ENCODE measurements around the gene FOXD1. TPM values are rescaled to one million over a fixed set of nuclear protein-coding genes. Genes with fewer than 3 reads are reported as not detected.

The FOXD1 gene
- 4.3 and 4.9 TPM in 2 replicates for polyA plus RNA-seq (2011; rRNA removed)
- 2.6 and 2.7 TPM in 2 replicates for polyA minus RNA-seq (2011; rRNA and poly(A)+ RNA removed)

DNA sequence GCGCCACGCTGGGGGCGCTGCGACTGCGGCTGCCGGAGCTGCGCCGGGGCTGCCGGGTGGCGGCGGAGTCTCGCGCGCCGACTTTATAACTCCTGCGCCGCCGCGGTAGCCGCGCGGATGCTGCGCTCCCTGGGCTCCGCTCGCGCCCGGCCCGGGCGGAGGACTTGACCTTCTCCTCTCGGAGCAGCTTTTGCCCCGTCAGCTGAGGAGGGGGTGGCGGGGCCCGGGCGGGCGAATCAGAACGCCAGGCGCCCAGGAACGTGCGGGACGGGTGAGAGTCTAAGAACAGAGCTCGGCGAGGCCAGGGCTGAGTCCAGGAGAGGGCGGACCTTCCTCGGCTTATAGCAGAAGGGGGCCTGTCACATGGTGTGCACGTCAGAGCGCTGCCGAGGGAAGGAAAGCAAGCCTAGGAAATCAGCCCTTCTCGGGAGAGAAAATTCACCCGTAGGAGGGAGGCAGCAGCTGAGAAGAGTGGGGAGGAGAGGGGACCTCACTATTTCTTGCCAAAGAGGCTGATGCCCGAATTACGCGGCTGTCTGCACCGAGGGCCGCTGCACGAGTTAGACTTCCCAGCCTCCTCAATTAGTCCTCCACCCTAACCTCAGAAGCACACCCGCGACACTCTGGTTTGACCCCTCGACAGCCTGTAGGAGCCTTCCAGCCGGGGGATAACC lies at the start of gene FOXD1:
Gene FOXD1, minus strand, starts transcription at position 315 of the 674 bp plus-strand sequence. CDS start 415 bp downstream, outside the sequence.
- ChIA-PET POLR2A (no interaction called here), CTCF (interaction anchor here (0.6 to 2.3 kb wide), 11 partner anchors 11 to 251 kb away, joined by 3 to 24 read pairs (median 3); no protein-coding TSS in a partner anchor)
- DNase-seq (ENCODE audit: low read depth): peak; percentile 65
- peaks cover 5% of the 10 kb centered on the region for H3K27me3 ChIP-seq (ENCODE audit: control insufficient read depth, insufficient read depth, low read length)
- peak within 1 kb of the TSS; percentile 80 for H3K4me3 ChIP-seq (ENCODE audit: low read depth, low read length)
- TF ChIP-seq, protein P1, sequence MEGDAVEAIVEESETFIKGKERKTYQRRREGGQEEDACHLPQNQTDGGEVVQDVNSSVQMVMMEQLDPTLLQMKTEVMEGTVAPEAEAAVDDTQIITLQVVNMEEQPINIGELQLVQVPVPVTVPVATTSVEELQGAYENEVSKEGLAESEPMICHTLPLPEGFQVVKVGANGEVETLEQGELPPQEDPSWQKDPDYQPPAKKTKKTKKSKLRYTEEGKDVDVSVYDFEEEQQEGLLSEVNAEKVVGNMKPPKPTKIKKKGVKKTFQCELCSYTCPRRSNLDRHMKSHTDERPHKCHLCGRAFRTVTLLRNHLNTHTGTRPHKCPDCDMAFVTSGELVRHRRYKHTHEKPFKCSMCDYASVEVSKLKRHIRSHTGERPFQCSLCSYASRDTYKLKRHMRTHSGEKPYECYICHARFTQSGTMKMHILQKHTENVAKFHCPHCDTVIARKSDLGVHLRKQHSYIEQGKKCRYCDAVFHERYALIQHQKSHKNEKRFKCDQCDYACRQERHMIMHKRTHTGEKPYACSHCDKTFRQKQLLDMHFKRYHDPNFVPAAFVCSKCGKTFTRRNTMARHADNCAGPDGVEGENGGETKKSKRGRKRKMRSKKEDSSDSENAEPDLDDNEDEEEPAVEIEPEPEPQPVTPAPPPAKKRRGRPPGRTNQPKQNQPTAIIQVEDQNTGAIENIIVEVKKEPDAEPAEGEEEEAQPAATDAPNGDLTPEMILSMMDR (IDR thresholded peaks at IDR 0.05; ENCODE audit: insufficient read depth, low read depth, low read length): peak; percentile 11; the same call in 1 of the 2 replicates
- H3K36me3 ChIP-seq (ENCODE audit: control insufficient read depth, insufficient read depth, low read length): no peaks in the 10 kb centered on the region; the same call in 1 of the 2 replicates

DNA sequence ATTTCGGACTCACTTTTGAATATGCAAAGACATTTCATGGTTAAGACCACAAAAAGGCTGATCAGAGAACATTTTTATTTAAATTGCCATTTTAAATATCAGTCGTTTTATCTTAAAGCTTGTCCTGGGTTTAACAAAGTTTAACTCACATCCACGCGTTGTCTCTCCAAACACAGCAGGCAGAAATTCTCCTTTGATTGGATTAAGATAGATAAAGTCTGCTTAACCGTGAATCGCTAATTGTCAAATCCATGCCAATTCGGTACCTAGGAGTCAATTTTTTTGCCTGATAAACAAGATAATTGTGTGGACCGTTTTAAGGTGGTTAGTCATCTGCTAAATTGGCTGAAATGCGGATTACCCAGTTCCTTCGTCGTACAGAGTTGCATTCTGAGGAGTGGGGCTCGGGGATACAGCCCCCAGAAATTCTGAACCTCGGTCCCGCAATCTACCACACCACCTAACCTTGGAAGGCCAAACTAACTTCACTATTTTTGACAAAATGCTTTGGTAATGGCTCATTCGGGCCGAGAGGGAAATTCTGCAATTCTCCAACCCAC lies 49.0 kb upstream of the FOXD1 start:
- H3K4me3 ChIP-seq (ENCODE audit: low read depth, low read length): peak overlapping the region; percentile 100
- peaks cover 2% of the 10 kb centered on the region for H3K36me3 ChIP-seq (ENCODE audit: control insufficient read depth, insufficient read depth, low read length)
- CTCF ChIA-PET: interaction anchor here (0.7 to 2.9 kb wide), 6 partner anchors 10 to 49 kb away, joined by 3 to 14 read pairs (median 3); partner anchors contain the start of gene FOXD1
- no peaks in the 10 kb centered on the region for H3K27me3 ChIP-seq (ENCODE audit: control insufficient read depth, insufficient read depth, low read length)
- POLR2A ChIA-PET: interaction anchor here (0.6 kb wide), 2 partner anchors 281 to 415 kb away, joined by 3 to 6 read pairs; no protein-coding TSS in a partner anchor
- TF ChIP-seq, protein P1 (IDR thresholded peaks at IDR 0.05; ENCODE audit: insufficient read depth, low read depth, low read length): no peak
- DNase-seq (ENCODE audit: low read depth): no peak

DNA sequence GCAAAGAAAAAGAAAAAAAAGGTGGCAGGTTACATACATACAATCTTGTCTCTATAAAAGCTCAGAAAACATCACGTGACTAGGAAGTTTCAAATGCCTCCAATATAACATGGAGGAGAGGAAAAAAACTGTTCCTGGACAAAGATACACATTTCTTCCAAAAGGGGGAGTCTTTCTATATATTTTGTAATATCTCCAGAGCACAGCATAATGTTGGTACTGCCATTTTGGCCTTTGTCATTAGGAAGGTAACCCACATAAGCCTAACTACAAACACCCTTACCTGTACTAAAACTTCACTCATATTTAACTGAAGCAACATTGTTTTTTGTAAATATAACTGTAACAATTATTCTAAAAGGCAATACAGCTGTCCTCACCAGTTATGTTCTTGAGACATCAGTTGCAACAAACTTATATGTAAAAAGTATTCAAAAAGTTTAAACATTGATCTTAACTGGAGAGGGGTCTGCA lies 48.4 kb upstream of the FOXD1 start:
- CTCF ChIA-PET: interaction anchor here (0.7 to 2.9 kb wide), 8 partner anchors 10 to 362 kb away, joined by 3 to 14 read pairs (median 4); partner anchors contain the start of gene FOXD1
- TF ChIP-seq, protein P1 (IDR thresholded peaks at IDR 0.05; ENCODE audit: insufficient read depth, low read depth, low read length): no peak
- POLR2A ChIA-PET: no interaction called here
- H3K4me3 ChIP-seq (ENCODE audit: low read depth, low read length): no peak overlapping the region
- no peaks in the 10 kb centered on the region for H3K27me3 ChIP-seq (ENCODE audit: control insufficient read depth, insufficient read depth, low read length)
- DNase-seq (ENCODE audit: low read depth): peak; percentile 19
- peaks cover 2% of the 10 kb centered on the region for H3K36me3 ChIP-seq (ENCODE audit: control insufficient read depth, insufficient read depth, low read length)

DNA sequence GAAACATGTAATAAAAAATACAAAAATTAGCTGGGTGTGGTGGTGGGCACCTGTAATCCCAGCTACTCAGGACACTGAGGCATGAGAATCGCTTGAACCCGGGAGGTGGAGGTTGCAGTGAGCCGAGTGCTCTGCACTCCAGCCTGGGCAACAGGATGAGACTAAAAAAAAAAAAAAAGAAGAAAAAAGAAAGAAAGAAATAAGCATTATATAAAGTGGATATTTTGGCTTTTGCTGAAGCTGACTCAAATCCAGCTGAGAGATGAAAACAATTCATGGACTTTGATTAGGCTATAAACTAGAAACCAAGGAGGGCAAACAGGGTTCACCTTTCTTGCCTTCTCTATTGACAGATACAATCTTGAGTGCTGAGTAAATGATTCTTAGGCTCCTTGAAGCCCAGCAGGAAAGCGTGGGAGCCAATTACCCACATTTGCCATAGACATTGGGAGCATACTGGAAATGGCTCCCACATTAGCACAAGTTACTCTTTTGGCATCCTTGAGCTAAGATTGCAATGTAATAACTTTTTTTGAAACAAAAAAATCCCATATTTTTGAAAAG lies 47.3 kb upstream of the FOXD1 start:
- DNase-seq (ENCODE audit: low read depth): no peak
- Histone ChIP-seq H3K4me3 (ENCODE audit: low read depth, low read length) (no peak overlapping the region), H3K27me3 (ENCODE audit: control insufficient read depth, insufficient read depth, low read length) (no peaks in the 10 kb centered on the region), H3K36me3 (ENCODE audit: control insufficient read depth, insufficient read depth, low read length) (no peaks in the 10 kb centered on the region)
- ChIA-PET POLR2A (no interaction called here), CTCF (interaction anchor here (0.7 to 2.9 kb wide), 5 partner anchors 8 to 181 kb away, joined by 3 to 14 read pairs (median 4); no protein-coding TSS in a partner anchor)
- TF ChIP-seq, protein P1 (IDR thresholded peaks at IDR 0.05; ENCODE audit: insufficient read depth, low read depth, low read length): no peak

DNA sequence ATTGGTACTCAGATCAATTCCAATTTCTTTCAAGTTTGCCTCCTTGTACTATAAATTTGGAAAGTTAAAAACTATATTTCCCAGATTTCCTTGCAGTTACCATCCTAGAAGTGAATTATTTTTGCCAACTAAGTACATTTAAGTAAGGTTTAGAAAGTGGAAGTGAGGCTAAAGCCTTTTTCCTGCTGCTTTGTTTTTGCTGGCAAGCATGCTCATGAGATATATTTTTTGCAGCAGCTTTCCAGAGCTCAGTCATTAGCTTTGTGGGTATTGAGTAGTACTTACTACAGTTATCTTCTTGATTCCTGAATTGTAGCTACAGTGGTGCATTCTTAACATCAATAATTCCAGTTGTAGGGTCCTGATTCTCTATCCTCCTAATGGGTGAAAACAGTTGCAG lies 46.1 kb upstream of the FOXD1 start:
- ChIA-PET POLR2A (no interaction called here), CTCF (interaction anchor here (0.7 to 1.0 kb wide), 4 partner anchors 12 to 1057 kb away, joined by 3 to 7 read pairs (median 4); no protein-coding TSS in a partner anchor)
- TF ChIP-seq, protein P1 (IDR thresholded peaks at IDR 0.05; ENCODE audit: insufficient read depth, low read depth, low read length): no peak

More for the DNA sequence above, 46.1 kb upstream of the FOXD1 start:
- DNase-seq (ENCODE audit: low read depth): no peak
- Histone ChIP-seq H3K36me3 (ENCODE audit: control insufficient read depth, insufficient read depth, low read length) (no peaks in the 10 kb centered on the region), H3K27me3 (ENCODE audit: control insufficient read depth, insufficient read depth, low read length) (no peaks in the 10 kb centered on the region), H3K4me3 (ENCODE audit: low read depth, low read length) (no peak overlapping the region)
